NCI-H82 treated with DMSO at 0.1 percent for 48 hours (cell line): ENCODE results near the gene NMU.
"Not testable (repeated sequence)": the region's sequence is repeated elsewhere in the genome, so short reads cannot be mapped to it uniquely, and the experiment has no call there.

Experiments used
- DNase-seq: peaks from one replicate; lab custom pipeline; 2025; ENCODE audit not compliant: unreplicated experiment; lab: John Stamatoyannopoulos, UW

Gene NMU

DNA sequence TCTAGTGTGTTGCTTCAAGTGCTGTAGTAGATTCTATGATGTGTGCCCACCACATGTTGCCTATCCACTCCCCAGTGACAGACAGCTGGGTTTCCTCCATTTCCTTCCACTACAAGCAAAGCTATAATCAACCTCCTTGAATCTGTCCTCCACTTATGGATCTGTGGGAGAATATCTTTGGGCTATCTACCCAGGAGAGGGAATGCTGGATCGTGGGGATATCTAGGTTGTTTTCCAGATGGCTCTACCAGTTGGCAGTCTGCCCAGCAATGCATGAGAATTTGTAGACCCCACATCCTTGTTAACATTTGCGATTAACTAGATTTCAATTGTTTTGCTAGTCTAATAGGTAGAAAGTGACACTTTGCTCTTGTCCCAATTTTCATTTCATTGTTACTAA is 10.3 kb downstream of the NMU start:
- DNase-seq: no peak

DNA sequence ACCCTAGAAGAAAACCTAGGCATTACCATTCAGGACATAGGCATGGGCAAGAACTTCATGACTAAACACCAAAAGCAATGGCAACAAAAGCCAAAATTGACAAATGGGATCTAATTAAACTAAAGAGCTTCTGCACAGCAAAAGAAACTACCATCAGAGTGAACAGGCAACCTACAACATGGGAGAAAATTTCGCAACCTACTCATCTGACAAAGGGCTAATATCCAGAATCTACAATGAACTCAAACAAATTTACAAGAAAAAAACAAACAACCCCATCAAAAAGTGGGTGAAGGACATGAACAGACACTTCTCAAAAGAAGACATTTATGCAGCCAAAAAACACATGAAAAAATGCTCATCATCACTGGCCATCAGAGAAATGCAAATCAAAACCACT is 12.0 kb downstream of the NMU start:
- not testable (repeated sequence) for DNase-seq

DNA sequence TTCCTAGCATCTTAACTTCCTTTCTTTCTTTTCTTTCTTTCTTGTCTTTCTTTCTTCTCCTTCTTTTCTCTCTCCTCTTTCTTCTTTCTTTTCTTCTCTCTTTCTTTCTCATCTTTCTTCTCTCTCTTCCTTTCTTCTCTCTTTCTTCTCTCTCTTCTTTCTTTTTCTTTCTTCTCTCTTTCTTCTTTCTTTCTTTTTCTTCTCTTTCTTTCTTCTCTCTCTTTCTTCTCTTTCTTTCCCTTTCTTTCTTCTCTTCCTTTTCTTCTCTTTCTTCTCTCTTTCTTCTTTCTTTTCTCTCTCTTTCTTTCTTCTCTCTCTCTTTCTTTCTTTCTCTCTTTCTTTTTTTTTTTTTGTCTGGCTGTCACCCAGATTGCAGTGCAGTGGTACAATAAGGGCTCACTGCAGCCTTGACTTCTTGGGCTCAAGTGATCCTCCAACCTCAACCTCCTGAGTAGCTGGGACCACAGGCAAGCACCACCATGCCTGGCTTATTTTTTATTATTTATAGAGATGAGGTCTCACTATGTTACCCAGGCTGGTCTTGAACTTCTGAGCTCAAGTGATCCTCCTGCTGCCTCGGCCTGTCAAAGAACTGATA is 17.5 kb downstream of the NMU start:
- no peak for DNase-seq

DNA sequence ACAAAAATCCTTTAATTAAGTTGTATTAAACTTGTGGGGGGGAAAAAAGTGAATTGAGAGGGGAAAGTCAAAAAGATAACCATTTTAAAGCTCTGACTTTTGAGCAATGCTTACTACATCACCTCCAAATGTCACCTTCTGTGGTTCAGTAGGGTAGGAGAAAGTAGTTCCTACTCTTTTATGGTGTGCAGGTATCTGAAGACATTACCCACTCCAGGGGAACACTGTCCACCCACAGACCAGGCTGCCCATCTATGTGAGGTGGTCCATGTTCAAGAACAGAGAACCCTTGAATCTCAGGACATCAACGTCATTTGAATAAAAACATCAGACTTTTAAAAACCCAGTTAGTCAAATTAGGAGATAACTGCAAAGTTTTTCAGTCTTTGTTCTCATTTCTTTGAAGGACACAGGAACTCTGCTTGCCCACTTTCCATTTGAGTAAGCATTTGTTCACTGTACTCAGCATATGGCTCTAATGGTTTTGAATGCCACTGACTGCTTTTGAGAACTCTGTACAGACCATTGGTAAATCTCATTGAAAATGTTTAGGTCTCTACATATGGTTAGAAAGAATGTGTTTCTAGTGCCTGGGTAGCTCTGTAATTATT is 18.4 kb downstream of the NMU start:
- DNase-seq: no peak

DNA sequence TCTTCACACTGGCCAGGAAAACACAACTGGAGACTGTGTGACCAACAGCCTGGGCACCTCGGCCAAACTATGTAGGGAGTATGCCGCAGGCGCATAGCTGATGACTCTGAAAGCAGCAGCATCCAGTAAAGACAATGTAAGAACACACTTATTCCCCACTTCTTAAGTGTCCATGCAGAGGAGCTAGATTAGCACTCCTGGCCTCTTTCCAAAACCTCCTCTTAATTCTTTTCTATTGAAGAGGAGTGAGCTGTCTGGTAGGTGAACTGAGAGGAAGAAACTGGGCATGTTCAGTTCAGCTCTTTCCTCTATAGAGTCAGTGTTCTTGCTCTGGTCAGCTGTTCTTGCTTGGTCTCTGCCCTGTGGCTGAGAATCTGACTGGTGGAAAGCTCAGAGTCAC is 21.1 kb downstream of the NMU start:
- no peak for DNase-seq

DNA sequence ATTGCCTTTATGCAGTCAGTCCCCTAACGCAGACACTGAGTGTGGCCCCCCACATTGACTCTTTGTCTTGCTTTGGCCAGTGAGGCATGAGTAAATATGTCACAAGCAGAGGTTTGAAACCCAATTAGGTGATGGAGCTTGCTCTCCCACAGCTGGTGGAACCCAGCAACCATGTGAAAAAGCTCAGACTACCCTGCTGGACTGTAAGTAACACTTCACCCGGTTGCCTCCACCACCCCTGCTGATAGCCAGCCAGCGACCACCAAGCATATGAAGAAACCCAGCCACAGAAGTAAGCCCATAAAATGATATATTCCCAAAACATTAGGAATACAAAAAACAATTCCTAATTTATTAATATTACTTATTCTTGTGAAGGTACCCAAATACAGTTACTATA is 22.5 kb downstream of the NMU start:
- no peak for DNase-seq

DNA sequence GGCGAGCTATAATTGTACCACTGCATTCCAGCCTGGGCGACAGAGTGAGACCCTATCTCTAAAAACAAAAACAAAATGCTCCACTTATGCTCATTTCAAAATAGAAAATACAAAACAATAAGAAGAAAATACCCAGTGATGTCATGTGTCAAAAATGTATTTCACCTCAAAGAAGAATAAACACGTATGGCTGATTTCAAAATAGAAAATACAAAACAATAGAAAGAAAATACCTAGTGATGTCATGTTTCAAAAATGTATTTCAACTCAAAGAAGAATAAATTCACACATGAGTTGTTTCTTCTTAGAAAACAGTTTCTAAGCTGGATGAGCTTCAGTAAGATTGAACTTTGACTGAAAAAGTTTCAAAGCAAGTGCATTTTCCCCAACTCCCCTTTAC is 23.8 kb downstream of the NMU start:
- no peak for DNase-seq

DNA sequence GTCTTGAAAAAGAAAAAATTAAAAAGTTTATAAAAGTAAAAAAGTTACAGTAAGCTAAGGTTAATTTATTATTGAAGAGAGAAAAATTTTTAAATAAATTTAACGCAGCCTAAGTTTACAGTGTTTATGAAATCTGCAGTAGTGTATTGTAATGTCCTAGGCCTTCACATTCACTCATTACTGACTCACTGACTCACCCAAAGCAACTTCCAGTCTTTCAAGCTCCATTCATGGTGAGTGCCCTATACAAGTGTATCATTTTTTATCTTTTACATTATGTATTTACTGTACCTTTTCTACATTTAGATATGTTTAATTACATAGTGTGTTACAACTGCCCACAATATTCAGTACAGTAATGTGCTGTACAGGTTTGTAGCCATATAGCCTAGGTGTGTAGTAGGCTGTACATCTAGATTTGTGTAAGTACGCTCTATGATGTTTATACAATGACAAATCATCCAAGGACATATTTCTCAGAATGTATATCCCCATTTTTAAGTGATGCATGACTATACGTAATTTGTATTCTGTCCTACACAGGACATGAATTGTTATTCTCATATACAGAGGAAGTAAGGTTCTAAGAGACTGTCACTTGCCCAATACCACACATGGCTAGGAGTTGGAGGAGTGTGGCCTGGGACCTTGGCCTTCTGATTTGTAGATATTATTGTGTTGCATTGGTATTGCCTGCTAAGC is 24.6 kb downstream of the NMU start:
- DNase-seq: no peak

DNA sequence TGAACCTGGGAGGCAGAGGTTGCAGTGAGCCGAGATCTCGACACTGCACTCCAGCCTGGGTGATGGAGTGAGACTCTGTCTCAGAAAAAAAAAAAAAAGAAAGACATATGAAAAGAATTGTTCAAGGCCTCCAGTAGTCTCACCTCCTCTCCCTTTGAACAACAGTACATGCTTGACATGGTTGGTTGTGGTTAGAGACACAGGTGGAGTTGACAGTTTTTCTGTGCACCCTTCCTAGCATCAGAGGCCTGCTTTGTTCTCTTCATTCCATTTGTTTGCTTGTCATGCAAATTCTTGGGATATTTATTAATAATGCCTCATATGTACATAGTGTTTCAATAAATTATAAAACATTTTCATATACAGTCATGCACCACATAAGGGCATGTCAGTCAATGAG is 25.7 kb downstream of the NMU start:
- DNase-seq: no peak

DNA sequence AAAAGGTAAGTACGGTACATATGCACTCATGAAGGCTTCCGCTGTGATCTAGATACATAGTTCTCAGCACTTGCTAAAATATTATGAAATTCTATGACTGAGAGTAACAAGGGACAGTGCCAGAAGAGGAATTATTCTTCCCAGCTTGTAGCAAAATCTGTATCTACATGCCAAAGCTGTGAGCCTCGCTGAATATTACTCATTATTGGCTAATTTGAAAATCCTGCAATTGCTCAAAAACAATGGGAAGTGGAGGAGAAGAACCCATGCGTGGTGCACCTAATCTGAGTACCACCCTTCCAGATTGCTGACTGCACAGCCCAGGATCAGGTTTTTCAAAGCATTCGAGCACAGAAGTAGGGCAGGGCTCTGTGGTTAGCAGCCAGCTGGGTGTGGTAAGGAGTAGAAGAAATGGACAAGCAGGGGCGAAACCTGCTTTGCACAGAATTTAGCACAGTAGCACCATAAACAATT is 26.7 kb downstream of the NMU start:
- DNase-seq: no peak

DNA sequence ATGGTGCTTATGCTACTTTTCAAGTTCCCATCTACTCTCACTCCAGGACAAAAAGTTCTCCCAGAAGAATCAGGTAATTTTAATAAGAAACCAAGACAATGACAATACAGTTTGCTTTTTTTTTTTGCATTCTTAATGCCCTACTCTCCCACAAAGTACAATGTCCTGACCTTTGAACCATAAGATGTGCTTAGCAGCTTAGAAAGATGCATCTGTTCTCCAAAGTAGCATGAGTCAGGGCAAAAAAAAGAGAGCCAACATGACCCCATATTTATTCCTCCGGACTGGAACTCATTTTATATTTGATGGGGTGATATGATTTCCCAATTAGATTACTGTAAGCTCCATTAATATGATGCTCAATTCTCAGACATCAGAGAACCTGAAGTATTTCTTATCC is 27.5 kb downstream of the NMU start:
- no peak for DNase-seq

DNA sequence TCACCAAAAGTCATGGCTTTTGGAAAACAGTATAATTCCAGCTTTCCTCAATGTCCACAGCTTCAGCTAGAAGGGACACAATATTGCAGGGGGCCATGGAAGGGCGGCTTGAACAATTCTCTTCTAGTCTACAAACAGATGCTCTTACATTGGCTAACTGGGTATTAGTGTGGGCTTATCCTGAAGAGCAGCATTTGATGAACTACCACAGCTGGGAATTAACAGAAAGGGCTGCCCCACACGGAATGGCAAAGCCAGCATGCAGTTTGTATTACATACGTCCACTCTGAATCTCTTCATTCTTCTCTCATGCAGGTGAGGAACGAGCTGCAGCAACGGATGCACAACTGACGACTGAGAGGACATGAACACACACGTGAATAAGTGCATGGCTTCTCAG is 31.1 kb downstream of the NMU start:
- DNase-seq: peak; percentile 68

DNA sequence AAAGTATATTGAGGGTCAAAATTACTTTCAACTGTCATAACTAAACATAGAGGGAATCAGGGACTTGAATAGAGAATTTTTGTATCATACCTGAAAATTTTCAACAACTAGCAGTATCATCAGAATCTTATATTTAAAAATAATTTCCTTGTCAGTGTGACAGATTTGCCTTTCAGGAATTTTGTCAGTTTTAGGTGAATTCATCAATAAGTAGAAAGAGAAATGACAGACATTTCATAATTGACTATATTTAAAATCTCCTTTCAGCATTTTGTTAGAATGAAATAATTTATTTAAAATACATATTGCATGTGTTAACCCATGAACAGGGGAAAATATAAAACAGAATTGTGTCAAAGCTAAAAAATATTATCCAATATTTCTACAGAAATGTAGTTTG is 35.5 kb downstream of the NMU start:
- no peak for DNase-seq

DNA sequence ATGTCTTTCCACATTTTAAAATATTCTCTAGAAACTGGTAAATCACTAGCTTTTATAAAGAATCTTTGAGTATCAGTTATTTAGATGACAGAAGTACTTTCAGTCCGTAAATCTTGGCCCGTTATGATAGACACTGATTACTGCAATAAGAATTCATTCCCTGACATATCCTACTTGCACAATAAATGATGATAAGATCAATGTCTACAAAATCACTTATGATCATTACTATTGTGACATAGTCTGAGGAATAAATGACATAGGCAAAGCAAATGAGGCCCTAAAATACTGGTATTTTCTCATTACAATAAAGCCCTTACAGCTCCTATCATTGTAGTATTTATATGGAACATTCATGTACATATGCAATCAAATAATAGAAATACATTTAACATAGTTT is 37.5 kb downstream of the NMU start:
- no peak for DNase-seq

DNA sequence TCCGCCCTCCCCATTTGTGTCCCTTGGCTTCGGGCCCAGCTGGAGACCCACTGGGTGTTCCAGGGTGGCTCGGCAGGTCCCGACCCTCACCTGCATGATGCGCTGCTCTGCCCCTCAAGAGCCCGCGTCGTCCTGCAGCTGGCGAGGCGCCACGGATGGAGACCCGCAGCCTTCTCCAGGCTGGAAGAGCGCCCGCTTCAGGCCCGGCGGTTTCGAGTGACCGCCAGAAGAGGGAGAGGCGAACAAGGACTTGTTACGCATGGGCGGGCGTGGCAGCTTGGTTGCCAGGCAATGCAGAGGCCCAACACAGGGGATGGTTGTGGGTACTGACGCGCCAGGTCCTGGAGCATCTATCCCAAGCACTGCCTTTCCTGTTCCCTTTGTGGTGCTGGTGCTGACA is 44.1 kb downstream of the NMU start, which contains the start of gene PDCL2:
TSS of gene PDCL2 (minus strand) at position 232 of the 400 bp plus-strand sequence. CDS start at position 96, 136 bp downstream.
- no peak for DNase-seq

DNA sequence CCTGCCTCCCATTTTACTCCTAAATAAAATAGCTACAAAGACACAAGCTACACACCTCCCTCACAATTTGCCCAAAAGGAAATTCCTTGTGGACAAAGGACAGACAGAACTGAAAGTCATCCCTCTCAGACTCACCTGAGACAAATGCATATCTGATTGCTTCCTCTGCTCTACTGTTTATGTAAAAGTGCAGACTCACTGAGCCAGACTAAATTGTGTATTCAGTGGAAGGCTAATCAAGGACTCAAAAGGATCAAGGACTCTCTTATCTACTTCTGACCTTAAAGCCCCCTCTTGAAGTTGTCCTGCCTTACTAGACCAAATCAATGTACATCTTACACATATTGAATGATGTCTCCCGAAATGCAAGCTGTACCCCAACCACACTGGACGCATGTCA is 47.9 kb downstream of the NMU start:
- no peak for DNase-seq

DNA sequence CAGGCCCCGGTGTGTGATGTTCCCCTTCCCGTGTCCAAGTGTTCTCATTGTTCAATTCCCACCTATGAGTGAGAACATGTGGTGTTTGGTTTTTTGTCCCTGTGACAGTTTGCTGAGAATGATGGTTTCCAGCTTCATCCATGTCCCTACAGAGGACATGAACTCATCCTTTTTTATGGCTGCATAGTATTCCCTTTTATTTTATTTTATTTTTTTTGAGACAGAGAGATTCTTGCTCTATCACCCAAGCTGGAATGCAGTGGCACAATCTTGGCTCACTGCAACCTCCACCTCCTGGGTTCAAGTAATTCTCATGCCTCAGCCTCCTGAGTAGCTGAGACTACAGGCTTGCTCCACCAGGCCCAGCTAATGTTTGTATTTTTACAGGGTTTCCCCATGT is 53.3 kb downstream of the NMU start:
- not testable (repeated sequence) for DNase-seq

DNA sequence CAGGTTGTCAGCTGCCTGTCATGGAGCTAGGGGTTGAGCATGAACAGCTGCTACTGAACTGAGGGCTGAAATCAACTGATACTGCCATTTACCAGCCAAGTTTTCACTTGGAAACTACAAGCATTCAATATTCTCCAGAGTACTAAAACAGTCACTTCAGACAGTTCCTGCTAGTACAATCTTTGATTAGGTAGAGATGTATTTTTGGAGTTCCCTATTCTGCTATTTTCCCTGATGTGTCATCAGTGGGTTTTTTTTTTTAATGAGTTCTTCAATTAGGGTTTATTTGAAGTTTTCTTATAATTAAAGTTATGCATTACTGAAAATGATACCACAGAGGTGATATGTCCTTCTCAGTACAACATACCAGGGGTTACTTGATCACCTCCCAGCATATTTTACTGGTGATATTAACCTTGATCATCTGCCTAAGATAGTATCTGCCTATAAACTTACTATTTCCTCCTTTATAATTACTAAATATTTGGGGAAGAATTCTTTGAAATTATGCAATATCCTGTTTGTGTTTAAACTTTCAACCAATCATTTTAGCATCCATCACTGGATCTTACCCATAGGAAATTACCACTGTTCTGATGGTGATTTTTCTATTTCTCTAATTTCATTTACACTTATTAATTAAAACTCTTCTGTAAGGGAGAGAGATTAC is 57.6 kb downstream of the NMU start:
- no peak for DNase-seq

DNA sequence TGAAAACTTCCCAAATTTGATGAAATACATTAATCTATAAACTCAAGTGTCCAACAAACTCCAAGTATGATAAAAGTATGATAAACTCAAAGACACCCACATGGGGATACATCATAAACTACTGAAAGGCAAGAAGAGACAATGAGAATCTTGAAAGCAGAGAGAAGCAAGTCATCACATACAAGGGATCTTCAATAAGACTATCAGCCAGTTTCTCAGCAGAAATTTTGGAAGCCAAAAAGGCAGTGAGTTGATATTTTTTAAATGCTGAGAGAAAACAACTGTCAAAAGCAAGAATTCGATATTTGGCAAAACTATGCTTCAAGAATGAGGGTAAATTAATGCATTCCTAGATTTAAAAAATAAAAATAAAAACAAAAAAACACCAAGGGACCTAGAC is 60.6 kb downstream of the NMU start:
- no peak for DNase-seq

DNA sequence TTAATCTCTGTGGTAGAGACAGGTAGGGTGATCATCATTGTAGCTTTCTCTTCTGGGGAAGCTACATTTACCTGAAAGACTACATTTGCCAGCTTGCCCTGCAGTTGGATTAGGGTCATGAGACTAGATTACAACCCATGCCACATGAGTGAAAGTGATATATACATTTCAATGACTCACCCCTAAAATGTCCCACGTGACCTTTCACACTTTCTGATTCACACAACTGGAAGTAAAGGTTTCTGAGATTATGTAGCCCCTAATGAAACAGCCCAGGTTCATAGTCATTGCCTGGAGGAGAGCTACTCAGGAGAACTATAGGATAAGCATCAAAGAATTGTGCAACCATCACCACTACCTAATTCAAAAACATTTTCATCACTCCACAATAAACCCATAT is 61.8 kb downstream of the NMU start:
- DNase-seq: no peak

DNA sequence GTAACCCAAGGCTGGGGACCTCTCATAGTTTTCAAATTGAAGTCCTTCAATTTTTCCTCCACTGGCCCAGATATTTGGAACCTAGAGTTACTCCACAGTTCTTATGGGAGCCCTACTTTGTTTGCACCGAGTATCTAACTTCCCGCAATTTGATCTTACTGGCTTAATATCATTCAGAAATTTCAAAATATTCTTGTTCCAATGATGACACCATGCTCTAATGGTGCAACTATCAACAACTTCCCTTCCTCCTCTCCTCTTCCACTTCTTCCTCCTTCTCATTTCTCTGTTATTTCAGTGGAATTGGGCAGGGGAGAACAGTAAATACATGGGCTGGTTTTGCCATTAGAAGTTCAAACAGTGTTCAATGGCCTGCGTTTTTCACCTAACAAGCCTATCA is 64.3 kb downstream of the NMU start:
- no peak for DNase-seq

DNA sequence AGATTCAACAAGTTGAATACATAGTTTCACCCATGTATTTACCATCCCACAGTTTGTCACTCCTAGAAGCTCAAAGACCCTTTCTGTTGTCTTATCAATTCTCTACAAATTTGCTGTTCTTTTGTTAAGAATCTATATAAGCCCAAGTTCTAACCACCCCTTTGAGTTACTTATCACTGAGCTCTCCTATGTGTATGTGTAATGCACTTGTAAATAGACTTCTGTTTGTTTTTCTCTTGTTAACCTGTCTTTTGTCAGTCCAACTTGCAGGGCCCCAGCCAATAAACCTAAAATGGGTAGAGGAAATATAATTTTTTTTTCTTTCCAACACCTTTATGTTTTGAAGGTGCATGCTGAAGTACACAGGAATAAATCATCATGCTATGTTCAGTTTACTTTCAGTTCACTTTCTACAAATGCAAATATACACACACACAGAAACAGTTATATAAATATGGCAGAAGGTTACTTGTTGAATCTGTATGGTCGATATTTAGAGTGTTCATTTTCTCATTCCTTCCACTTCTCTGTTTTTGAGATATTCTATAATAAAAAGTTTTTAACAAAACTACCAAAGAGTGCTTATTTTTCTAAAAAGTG is 67.1 kb downstream of the NMU start:
- no peak for DNase-seq
